Astrocyte of the spinal cord (primary cell): ENCODE measurements around the gene DPP6.

Source experiments
- DNase-seq: peaks from one replicate; pipeline ENCODE4 v3.0.0; 2011; ENCODE audit warnings: low read depth, low spot score
- H3K4me3 ChIP-seq: 2 replicates; pipeline ENCODE4 v1.5.1; 2011; ENCODE audit warnings: low read depth, mild to moderate bottlenecking, low read length, moderate library complexity
- CTCF ChIP-seq: IDR thresholded peaks from 2 replicates; pipeline ENCODE4 v1.5.1; 2012; ENCODE audit warnings: low read depth, mild to moderate bottlenecking, low read length, inconsistent platforms
- in situ Hi-C: cut with HindIII; loops from 2 replicates; pipeline ENCODE4 v1.10.0; 2017; ENCODE audit warnings: low sequenced_read_pairs

Gene DPP6

GRCh38 chr7:154390961-154391360, 338.8 kb downstream of the DPP6 start:
- no peak overlapping the region for H3K4me3 ChIP-seq
- no peak for DNase-seq
- in situ Hi-C loops: no loop called here
- no peak for TF ChIP-seq CTCF

GRCh38 chr7:154394804-154395203, 342.6 kb downstream of the DPP6 start:
- in situ Hi-C loops: no loop called here
- TF ChIP-seq CTCF: no peak
- no peak overlapping the region for H3K4me3 ChIP-seq
- no peak for DNase-seq

GRCh38 chr7:154406312-154406711, 354.1 kb downstream of the DPP6 start:
- TF ChIP-seq CTCF: no peak
- no peak overlapping the region for H3K4me3 ChIP-seq
- in situ Hi-C loops: no loop called here
- no peak for DNase-seq

GRCh38 chr7:154409703-154410311, 357.6 kb downstream of the DPP6 start:
- H3K4me3 ChIP-seq: no peak overlapping the region
- in situ Hi-C loops: no loop called here
- TF ChIP-seq CTCF: no peak
- DNase-seq: peak; percentile 1

- no peak for DNase-seq
- no peak overlapping the region for H3K4me3 ChIP-seq
- TF ChIP-seq CTCF: no peak
- in situ Hi-C loops: no loop called here
Observed at GRCh38 chr7:154412105-154412504, 359.9 kb downstream of the DPP6 start.

GRCh38 chr7:154415709-154416399, 363.7 kb downstream of the DPP6 start:
- DNase-seq: no peak
- in situ Hi-C loops: no loop called here
- TF ChIP-seq CTCF: no peak
- H3K4me3 ChIP-seq: no peak overlapping the region
